22Rv1 (cell line): Measurements from ENCODE around the gene PROZ.

ENCODE experiments used
- H3K27ac ChIP-seq: fragments of 450-650 bp; 2 replicates; pipeline ENCODE4 v1.5.1; 2017
- ZFX ChIP-seq: fragments of 450-650 bp; IDR thresholded peaks from 2 replicates; pipeline ENCODE4 v1.6.1; 2017; ENCODE audit warnings: antibody characterized with exemption, borderline replicate concordance
- TF ChIP-seq, protein P1 (sequence below): fragments of 450-650 bp; IDR thresholded peaks from 2 replicates; pipeline ENCODE4 v1.5.1; 2017; ENCODE audit warnings: mild to moderate bottlenecking

The PROZ gene

DNA sequence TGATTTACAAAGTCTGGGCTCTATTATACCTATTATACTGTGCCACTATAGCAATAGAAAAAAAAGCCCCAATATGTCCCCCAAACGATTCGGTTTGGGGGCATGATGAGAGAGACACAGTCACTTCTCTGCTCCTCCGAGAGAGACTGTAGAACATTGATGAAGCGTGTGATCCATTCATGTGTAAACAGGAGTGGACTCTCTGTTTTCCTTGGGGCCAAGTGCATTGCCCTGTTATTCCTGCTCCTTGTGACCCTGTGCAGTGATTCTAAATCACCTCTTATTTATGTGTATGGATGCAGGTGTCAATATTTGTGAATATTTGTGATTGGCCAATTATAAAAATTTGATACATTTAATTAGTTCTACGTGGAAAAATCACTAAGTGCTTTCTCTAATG, 18.9 kb upstream of the PROZ start:
- H3K27ac ChIP-seq: no peak overlapping the region
- TF ChIP-seq, protein P1, sequence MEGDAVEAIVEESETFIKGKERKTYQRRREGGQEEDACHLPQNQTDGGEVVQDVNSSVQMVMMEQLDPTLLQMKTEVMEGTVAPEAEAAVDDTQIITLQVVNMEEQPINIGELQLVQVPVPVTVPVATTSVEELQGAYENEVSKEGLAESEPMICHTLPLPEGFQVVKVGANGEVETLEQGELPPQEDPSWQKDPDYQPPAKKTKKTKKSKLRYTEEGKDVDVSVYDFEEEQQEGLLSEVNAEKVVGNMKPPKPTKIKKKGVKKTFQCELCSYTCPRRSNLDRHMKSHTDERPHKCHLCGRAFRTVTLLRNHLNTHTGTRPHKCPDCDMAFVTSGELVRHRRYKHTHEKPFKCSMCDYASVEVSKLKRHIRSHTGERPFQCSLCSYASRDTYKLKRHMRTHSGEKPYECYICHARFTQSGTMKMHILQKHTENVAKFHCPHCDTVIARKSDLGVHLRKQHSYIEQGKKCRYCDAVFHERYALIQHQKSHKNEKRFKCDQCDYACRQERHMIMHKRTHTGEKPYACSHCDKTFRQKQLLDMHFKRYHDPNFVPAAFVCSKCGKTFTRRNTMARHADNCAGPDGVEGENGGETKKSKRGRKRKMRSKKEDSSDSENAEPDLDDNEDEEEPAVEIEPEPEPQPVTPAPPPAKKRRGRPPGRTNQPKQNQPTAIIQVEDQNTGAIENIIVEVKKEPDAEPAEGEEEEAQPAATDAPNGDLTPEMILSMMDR: no peak
- no peak for TF ChIP-seq ZFX

DNA sequence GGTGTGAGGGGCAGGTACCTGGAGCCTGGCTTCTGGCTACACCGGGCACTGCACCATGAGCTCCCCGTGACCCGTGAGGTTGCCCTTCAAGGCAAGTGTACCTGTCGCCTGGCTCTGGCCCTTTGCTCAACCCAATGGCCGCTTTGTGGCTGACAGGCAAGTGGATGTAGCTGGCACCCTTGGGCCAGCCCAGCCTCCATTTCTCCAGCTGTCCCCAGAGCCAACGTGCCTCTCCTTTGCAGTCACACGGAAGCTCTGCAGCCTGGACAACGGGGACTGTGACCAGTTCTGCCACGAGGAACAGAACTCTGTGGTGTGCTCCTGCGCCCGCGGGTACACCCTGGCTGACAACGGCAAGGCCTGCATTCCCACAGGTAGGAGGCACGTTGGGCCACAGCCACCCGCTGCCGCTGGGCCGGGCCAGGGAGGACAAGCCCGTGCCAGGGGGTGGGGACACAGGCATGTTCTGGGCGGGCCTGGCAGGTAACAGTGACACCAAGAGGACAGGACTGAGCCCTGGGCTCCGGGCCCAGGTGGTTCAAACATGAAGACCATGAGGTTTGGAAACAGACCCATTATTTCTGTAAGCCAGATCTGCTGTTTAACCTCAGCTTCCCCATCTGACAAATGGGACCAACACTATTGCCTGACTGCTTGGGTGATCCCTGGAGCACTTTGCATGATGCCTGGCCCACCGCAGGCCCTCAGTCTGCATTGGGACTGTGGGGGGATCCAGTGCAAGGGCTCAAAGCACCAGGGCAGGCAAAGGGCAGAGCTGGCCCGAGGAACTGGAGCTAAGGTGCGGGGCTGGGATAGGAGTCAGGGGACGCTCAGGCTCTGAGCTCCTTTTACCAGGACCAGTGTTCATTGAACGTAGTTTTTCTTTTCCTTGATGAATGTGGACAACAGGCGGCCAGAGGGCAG, 17.5 kb upstream of the PROZ start:
- no peak overlapping the region for H3K27ac ChIP-seq
- TF ChIP-seq, protein P1: peak; percentile 47
- no peak for TF ChIP-seq ZFX

- TF ChIP-seq, protein P1: no peak
- no peak for TF ChIP-seq ZFX
- H3K27ac ChIP-seq: no peak overlapping the region
These were observed 16.9 kb upstream of the PROZ start for GRCh38 chr13:113141601-113141970.

- TF ChIP-seq, protein P1: no peak
- no peak for TF ChIP-seq ZFX
- H3K27ac ChIP-seq: no peak overlapping the region
These were observed 15.6 kb upstream of the PROZ start for GRCh38 chr13:113142876-113143275.

DNA sequence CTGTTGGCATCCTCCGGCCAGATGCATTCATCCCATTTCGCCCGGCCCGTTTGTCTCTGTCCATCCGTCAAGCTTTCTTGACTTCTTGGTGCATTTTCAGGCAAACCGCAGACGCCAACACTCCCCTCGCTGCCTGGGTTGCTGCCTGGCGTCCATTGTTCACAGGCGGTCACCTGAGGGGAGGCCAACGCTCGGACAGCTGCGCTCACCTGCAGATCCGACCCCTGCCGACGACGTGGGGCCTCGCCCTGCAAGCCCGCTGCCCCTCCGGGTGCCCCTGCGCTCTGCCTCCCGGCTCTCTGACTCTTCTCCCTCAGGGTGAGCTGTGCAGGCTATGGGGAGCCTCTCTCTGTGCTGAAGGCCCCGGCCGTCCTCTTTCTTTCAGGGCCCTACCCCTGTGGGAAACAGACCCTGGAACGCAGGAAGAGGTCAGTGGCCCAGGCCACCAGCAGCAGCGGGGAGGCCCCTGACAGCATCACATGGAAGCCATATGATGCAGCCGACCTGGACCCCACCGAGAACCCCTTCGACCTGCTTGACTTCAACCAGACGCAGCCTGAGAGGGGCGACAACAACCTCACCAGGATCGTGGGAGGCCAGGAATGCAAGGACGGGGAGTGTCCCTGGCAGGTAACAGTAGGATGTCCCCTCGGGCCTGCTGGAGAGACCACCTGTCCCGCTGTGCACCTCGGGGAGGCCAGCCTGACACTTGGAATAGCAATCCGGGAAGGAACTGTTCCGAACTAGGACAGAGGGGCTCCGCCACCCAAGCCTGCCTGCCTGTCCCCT, 14.8 kb upstream of the PROZ start:
- TF ChIP-seq ZFX: no peak
- TF ChIP-seq, protein P1: no peak
- H3K27ac ChIP-seq: no peak overlapping the region

- H3K27ac ChIP-seq: no peak overlapping the region
- TF ChIP-seq, protein P1: no peak
- no peak for TF ChIP-seq ZFX
These were observed 14.2 kb upstream of the PROZ start for GRCh38 chr13:113144255-113144629.

- TF ChIP-seq, protein P1: no peak
- TF ChIP-seq ZFX: no peak
- no peak overlapping the region for H3K27ac ChIP-seq
These were observed 13.0 kb upstream of the PROZ start for GRCh38 chr13:113145496-113145895.
